Stimulated activated CD8-positive, alpha-beta memory T cell treated with anti-CD3 and anti-CD28 coated beads, Interleukin-7, amount 100 ng/mL, for 24 hours (primary cell): Measurements from ENCODE around the gene ALDH2.
A peak's percentile ranks its signal among the peaks of the same experiment; 100 is the strongest.
"Not testable (repeated sequence)": the region's sequence is repeated elsewhere in the genome, so short reads cannot be mapped to it uniquely, and the experiment has no call there.

ENCODE experiments used
- DNase-seq: peaks from one replicate; pipeline ENCODE4 v3.0.0-alpha.2; 2020; ENCODE audit warnings: low read depth

The ALDH2 gene

DNA sequence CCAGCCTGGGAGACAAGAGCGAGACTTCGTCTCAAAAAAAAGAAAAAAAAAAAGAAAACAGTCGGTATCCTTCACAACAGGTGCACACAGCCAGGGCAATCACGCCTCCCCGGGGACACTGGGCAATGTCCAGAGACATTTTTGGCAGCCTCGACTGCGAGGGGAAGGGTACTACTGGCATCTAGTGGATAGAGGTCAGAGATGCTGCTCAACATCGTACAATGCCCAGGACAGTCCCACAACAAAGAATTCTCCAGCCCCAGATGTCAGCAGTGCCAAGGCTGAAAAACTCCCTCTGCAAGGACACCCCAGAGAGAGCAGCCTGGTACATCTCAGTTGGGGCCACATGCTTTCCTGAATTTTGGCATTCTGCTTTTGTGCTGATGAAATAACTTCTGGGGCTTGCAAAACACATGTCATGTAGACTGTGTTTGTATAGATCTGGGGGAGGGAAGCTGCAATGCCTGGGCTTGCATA lies 21.5 kb downstream of the ALDH2 start:
- DNase-seq = no peak

DNA sequence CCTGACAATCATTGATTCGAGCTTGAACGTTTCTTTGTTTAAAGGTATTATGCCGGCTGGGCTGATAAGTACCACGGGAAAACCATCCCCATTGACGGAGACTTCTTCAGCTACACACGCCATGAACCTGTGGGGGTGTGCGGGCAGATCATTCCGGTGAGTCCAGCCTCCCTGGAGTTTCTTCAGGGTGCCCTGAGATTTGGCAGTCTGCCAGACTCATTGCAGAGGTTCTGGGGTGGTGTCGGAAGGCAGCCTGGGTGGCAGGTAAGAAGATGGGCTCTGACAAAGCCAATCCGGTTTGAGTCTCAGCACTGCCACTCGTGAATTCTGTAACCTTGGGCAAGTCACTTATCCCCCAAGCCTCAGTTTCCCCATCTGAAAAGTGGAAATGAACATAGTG lies 23.0 kb downstream of the ALDH2 start:
- DNase-seq = no peak

DNA sequence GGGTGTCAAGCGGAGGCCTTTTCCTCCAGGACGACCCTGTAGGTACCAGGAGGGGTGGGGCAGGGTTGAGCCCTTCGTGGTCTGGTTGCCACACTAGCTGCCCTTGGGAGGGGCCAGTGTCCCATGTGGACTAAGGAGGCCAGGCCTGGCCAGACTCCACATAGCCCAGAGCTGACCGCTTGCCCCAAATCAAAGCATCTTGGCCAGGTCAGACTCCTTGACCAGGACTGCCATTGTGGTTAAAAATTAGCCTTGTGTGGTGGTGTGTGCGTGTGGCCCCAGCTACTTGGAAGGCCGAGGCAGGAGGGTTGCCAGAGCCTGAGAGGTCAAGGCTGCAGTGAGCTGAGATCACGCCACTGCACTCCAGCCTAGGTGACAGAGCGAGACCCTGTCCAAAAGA lies 24.8 kb downstream of the ALDH2 start:
- DNase-seq = no peak

DNA sequence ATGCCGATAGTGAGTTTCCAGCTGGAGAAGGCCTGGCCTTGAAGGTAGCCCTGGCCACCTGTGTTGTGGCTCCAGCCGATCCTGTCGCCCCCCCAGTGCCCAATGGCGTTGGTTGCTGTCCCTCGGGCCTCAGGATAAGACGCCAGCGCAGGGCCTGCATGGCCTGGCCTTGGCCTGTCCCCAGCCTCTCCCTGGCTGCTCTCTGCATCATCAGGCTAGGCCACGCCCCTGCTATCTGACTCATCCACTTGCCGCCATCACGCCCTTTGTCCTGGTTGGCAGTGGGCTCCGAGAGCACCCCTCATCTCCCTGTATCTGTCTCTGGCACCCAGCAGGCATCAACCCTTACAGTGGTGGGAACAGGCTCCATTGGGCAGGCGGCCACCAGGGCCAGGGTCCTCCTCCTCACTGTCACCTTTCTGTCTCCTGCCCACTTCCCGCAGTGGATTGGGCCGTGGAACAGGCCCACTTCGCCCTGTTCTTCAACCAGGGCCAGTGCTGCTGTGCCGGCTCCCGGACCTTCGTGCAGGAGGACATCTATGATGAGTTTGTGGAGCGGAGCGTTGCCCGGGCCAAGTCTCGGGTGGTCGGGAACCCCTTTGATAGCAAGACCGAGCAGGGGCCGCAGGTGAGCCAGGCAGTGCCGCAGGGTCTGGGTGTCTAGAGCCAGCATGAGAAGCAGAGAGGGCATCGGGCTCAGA lies 25.6 kb downstream of the ALDH2 start:
- DNase-seq = no peak

DNA sequence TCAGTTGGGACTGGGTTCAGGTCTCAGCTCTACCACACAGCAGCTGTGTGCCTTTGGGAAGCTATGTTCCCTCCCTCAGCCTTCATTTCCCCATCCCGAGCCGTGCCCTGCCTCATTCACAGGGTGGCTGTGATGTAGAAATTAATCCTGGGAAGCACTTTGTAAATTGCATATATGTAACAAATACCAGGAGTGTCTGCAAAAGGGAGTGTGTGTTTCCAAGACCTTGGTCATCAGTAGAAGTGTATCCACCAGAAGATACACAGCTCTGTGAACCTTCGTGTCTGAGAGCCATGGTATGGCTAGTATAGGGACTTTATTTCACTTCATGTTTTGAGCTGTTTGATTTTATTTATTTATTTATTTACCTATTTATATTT lies 26.1 kb downstream of the ALDH2 start:
- no peak for DNase-seq

DNA sequence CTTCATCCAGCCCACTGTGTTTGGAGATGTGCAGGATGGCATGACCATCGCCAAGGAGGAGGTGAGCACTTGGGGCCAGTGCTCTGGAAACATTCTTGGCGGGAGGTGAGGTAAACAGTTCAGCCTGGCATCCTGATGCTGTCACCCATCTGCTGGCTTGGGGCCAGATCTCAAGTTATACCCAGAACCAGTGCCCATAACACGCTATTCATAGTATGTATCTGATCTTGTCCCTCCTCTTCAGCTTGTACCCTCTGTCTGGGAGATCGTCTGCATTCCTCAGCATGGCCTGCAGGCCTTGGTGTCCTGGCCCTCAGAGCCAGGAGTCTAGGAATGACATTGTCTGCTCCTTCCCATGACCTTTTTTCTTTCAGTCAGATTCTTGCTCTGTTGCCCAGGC lies 31.4 kb downstream of the ALDH2 start:
- DNase-seq = no peak

DNA sequence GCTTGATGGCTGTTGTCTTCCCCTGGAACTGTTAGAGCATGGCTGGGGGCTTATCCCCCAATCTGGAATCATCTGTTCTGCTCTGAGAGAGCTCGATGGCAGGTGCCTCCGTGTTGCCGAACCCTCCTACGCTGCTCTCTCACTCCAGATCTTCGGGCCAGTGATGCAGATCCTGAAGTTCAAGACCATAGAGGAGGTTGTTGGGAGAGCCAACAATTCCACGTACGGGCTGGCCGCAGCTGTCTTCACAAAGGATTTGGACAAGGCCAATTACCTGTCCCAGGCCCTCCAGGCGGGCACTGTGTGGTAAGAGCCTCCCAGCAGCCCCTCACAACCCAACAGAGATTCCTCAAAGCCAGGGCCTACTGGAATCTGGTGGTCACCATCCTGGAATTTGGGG lies 33.0 kb downstream of the ALDH2 start:
- no peak for DNase-seq

DNA sequence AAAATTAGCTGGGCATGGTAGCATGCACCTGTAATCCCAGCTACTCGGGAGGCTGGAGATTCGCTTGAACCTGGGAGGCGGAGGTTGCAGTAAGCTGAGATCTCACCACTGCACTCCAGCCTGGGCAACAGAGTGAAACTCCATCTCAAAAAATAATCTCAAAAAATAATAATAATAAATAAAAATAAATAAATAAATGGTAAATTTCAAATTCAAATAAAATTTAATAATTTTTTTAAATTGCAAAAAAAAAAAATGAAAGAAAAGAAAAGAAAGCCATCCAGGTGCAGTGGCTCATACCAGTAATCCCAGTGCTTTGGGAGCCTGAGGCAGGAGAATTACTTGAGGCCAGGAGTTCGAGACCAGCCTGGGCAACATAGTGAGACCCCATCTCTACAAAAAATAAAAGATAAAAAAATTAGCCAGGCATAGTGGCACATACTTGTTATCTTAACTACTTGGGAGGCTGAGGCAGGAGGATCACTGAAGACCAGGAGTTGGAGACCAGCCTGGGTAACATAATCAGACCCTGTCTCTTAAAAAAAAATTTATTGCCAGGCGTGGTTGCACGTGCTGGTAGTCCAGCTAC lies 36.4 kb downstream of the ALDH2 start:
- DNase-seq = no peak

DNA sequence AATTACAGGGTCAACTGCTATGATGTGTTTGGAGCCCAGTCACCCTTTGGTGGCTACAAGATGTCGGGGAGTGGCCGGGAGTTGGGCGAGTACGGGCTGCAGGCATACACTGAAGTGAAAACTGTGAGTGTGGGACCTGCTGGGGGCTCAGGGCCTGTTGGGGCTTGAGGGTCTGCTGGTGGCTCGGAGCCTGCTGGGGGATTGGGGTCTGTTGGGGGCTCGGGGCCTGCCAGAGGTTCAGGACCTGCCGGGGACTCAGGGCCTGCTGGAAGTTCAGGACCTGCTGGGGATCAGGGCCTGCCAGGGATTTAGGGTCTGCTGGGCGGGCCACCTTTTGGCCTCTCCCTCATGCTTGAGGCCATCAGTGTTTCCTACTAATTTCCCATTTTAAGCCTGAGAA lies 37.1 kb downstream of the ALDH2 start:
- DNase-seq = no peak

DNA sequence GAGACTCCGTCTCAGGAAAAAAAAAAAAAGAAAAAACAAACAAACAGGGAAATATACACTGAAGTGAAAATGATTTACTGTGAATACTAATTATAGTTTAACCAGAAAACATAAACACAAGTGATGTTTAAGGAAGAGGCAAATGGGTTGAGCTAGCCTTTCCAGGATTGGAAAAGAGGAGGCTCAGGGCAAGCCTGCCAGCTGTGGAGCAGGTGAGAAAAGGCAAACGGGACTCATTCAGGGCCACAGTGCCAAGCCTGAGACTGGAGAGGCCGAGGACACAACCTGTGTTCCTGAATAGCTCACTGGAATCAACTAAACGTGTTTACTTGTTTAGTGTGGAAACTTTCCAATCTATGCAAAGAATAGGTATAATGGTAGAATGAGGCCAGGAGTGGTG lies 39.6 kb downstream of the ALDH2 start:
- DNase-seq = no peak

DNA sequence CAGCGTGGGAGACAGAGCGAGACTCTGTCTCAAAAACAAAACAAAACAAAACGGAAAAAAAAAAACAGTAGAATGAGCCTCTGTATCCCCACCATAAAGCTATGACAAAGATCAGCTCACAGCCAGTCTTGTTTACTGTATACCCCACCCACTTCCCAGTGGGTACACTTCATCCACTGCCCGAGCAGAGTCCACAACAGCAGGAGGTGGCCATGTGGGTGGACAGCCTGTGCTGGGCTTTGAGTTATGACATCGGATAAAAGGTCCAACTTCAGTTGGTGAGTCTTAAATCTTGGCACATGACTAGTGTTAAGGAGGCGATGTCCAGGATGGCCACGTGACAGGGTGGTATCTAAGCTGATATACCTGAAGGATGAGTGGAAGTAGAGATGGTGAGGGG lies 40.5 kb downstream of the ALDH2 start:
- DNase-seq = no peak

DNA sequence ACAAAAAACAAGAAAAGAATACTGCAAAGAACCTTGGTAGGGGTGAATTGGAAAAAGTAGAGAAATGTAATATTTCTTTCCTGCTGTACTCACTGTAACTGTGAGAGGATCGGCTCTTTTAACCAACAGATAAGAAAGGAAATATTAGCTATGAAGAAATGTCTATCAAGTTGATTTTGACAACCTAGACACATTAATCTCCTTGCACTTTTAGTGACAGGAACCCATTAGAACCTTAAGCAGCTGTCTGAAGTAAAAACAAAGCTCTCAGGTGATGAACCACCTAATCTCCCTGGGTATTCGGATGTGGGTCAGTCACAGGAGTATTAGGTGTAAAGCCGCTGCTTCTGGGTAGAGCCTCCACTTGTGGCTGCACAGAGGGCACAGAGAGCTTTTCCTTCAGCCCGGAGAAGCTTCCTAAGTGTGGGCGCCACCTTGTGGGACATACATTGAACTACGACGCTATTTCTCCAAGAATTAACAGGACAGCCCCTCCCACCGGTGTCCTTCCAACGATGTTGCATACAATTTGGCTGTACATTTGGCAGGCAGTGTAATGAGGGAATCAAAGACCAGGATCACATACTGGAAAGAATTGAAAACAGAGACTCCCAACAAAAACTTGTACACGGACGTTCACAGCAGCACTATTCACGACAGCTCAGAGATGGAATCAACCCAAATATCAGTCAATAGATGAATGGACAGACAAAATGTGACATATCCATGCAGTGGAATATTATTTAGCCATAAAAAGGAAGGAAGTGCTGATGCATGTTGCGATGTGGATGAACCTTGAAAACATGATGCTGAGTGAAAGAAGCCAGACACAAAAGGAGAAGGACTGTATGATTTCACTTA lies 46.4 kb downstream of the ALDH2 start:
- DNase-seq = peak; percentile 24

DNA sequence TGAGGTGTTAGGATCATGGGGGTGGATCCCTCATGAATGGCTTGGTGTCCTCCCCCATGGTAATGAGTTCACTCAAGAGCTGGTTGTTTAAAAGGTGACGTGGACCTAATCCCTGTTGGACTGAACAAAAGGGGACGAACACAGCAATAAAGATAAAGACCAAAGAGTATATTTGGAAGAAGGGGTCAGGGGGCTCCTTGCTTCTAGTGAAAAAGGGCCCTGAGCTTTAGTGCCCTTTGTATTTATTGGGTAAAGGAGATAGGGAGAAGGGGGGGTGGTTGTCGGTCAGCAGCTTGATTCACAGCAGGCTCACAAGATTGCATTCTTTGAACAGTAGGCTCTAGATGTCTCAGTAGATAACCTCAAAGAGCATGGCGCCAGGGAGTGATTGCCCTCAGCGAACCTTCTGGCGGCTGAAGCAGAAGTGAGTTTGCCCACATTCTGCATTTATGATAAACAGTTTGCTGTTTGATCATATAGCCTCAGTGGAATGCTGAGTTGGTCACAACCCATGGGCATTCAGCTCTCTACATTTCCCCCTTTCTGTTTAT lies 49.4 kb downstream of the ALDH2 start:
- DNase-seq = no peak

DNA sequence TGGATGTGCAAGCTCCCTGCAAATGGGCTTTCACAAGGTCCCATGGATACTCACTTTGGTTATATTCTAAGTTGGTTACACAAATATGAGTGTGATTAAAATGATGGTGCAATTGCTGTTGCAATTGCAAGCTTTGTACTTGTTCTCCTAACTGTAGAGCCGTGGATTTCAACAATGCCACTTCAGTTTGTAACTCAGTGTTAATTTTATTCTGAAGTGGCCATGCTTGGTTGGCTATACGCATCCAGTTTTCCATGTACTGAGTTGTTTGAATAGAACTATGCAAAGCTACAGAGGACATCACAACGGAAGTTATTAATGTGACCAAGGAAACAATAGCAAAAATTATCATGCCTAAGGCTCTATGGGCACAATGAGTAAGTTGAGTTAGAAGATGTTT lies 50.2 kb downstream of the ALDH2 start:
- not testable (repeated sequence) for DNase-seq

DNA sequence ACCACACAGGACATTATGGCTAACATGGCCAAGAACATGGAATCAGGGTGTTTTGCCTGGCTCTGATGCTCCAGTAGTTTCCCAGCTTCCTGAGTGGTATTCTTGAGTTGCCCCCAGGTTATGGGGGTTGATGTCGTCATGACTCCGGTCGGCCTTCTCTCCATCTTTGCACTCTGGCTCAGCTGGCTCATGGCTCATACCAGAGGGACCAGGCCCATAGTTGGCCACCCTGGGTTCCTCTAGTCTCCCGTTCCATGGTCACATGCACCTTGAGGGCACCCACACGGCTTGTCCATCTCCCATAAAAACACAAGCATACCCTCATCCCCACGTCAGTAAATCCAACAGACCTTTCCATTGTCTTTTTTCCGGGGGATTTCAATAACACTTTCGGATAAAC lies 51.6 kb downstream of the ALDH2 start:
- no peak for DNase-seq

DNA sequence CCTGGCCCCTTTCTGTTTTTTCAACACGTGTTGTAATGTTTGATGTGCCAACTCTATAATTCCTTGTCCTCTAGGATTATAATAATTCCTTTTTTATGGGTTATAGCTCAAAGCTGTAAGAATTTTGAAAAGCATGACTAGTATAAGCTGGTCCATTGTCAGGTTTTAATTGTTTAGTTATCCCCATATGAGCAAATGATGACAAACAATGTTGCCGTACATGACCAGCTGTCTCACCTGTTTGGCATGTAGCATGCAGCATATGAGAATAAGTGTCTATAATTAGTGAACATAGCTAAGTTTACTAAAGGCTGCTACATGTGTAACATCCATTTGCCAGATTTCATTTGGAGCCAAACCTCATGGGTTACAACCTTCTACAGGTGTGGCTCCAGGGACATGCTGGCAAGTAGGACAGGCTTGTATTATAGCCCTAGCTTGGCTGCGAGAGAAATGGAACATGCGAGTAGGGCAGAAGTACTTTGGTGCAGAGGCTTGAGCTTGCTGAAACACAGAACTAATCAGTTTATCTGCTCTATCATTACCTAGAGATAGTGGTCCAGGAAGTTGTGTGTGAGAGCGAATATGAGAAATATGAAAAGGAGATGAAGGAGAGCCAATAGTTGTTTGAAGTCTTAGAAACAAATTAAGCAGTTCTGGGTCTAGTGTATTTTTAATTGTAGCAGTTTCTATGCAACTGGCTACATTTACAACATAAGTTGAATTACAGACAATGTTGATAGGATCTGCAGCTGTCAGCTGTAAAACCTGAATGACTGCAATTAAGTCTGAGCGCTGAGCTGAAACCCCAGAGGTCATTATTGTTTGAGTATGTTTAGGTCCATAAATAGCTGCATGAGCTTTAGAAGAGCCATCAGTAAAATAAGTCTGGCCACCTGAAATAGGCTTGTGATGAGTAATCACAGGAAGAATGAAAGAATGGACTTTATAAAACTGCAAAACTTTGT lies 52.7 kb downstream of the ALDH2 start:
- no peak for DNase-seq

DNA sequence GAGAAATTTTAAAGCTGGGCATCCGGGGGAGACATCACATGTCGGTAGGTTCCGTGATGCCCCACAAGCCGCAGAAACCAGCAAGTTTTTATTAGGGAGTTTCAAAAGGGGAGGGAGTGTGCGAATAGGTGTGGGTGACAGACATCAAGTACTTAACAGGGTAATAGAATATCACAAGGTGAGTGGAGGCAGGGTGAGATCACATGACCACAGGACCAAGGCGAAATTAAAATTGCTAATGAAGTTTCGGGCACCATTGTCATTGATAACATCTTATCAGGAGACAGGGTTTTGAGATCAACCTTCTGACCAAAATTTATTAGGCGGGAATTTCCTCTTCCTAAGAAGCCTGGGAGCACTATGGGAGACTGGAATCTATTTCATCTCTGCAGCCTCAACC lies 54.1 kb downstream of the ALDH2 start:
- DNase-seq = not testable (repeated sequence)

DNA sequence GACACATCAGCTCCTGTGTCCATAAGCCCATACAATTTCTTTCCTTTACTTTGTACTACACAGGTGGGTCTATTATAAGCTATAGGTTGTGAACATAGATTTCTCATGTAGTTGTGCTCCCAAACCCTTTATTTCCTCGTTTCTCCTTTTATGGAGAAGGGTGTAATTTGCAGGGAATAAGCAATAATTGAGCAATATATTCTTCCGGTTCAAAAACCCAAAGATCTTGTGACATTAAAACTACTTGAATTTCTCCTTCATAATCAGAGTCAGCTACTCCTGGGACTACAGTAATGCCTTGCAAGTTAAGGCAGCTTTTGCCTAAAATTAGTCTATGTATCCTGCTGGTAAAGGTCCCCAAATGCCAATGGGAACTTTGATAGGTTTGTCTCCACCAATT lies 56.2 kb downstream of the ALDH2 start:
- DNase-seq = no peak

DNA sequence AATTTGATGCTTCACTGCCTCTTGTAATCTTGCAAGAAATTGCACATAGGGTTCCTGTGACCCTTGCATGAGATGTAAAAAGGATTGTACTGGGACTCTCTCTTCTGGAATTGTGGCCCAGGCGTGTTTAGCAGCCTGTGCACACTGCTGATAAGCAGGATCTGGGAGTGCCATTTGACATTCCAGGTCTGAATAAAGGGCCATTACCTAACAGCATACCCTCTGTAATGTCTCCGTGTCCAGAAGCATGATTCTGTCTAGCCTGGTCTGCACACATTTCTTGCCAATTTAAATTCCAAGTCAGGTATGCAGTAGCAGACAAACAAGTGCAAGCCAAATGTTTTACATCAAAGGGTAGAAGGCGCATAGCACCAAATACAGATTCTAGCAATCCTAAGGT lies 57.2 kb downstream of the ALDH2 start:
- no peak for DNase-seq

DNA sequence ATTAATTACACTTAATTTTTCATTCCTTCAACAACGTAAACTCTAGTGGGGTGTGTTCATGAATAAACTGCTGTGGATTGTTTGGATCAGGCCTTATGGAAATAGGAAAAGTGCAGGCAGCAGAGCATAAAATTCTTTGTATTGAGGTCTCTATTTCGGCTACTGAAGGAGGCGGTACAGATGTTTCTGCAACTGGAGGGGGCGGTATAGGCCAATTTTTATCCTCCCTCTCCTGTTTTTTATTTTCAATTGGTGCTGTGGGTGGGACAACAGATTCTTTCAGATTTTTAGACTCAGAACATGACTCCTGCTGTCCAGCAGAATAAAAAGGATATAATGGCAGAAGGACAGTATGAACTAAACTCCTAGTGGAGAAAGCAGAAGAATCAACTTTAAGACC lies 57.6 kb downstream of the ALDH2 start:
- DNase-seq = not testable (repeated sequence)

DNA sequence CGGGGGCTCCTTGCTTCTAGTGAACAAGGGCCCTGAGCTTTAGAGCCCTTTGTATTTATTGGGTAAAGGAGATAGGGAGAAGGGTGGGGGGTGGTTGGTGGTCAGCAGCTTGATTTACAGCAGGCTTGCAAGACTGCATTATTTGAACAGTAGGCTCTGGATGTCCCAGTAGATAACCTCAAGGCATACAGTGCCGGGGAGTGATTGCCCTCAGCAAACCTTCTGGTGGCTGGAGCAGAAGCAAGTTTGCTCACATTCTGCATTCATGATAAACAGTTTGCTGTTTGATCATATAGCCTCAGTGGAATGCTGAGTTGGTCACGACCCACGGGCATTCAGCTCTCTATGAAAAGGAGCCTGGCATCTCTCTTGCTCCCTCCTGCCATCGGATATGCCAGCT lies 58.8 kb downstream of the ALDH2 start:
- no peak for DNase-seq

DNA sequence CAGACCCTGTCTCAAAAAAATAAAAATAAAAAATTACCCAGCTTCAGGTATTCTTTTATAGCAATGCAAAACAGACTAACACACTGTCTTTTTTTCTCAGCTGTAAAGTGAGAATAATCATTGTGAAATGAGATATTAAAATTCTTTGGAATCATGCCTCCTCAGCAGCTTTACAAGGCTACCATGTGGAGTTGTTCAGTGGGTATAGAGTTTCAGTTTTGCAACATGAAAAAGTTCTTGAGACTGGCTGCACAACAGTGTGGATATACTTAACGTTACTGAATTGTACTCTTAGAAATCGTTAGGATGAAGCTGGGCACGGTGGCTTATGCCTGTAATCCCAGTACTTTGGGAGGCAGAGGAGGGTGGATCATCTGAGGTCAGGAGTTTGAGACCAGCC lies 59.6 kb downstream of the ALDH2 start:
- no peak for DNase-seq
